Esophagus muscularis mucosa (tissue), 4 donors: ENCODE measurements around the gene MAP2. TPM values are rescaled to one million over a fixed set of nuclear protein-coding genes. Genes with fewer than 3 reads are reported as not detected.

Experiments
- DNase-seq: peaks from one replicate; pipeline ENCODE4 v3.0.0-alpha.2; 2017; ENCODE audit errors: extremely low spot score
- H3K27ac ChIP-seq, 4 donors: fragments of 200-600 bp; sonication (generic); replicated peaks in 1 of 4; 1 replicate in 3 of 4; 2 replicates in 1 of 4; pipeline ENCODE4 v1.5.1; 2016 to 2019; ENCODE audit warnings: mild to moderate bottlenecking in 1 of 4
- H3K27me3 ChIP-seq, 4 donors: fragments of 200-600 bp; sonication (generic); one replicate each; pipeline versions ENCODE4 v1.5.1 to v1.6.0; 2016 to 2019
- H3K36me3 ChIP-seq, 4 donors: fragments of 200-600 bp; sonication (generic); one replicate each; pipeline ENCODE4 v1.5.1; 2016 to 2019
- H3K4me1 ChIP-seq, 4 donors: fragments of 200-600 bp; sonication (generic); one replicate each; pipeline ENCODE4 v1.5.1; 2016 to 2019
- H3K4me3 ChIP-seq, 4 donors: fragments of 200-600 bp; sonication (generic); 1 replicate in 2 of 4; 2 replicates in 2 of 4; pipeline ENCODE4 v1.5.1; 2016 to 2019; ENCODE audit warnings: mild to moderate bottlenecking in 4 of 4, moderate library complexity in 1 of 4
- H3K9me3 ChIP-seq, 4 donors: fragments of 200-600 bp; sonication (generic); 1 replicate in 3 of 4; 2 replicates in 1 of 4; pipeline ENCODE4 v1.5.1; 2016 to 2019
- CTCF ChIP-seq, 3 experiments: fragments of 200-600 bp in 2 of 3; fragments of 450-650 bp in 1 of 3; sonication (generic) in 2 of 3; IDR thresholded peaks; one replicate each; pipeline ENCODE4 v1.5.1; 2017 to 2019; ENCODE audit warnings: antibody characterized with exemption in 3 of 3, mild to moderate bottlenecking in 2 of 3, moderate library complexity in 1 of 3
- EP300 ChIP-seq: sonication (generic); formaldehyde crosslinking; IDR thresholded peaks from one replicate; pipeline ENCODE4 v1.6.1; 2017; ENCODE audit warnings: antibody characterized with exemption
- POLR2A ChIP-seq: fragments of 450-650 bp; IDR thresholded peaks from one replicate; pipeline ENCODE4 v1.6.1; 2017; ENCODE audit warnings: antibody characterized with exemption, moderate library complexity, mild to moderate bottlenecking, low read depth
- POLR2AphosphoS5 ChIP-seq, 2 donors: sonication (generic); formaldehyde crosslinking; IDR thresholded peaks; one replicate each; pipeline ENCODE4 v1.6.1; 2017; ENCODE audit warnings: antibody characterized with exemption in 2 of 2
- WGBS: methylation state at CpG from one replicate; pipeline ENCODE4 v1.1.5; 2018; 5-methylcytosine and 5-hydroxymethylcytosine counted together
- intact Hi-C: fragments of 100-400 bp; cut with DNase I; formaldehyde crosslinking; loops from one replicate; pipeline ENCODE4 v1.15.1; 2023
- total RNA-seq, 4 donors: library from RNA; depleted of rRNA; stranded (reverse); fragments of >200 nt; gene quantifications; one replicate each; pipeline versions ENCODE4 v1.1.0 to v1.2.1, GENCODE V29; 2016

The MAP2 gene
- total RNA-seq, 4 donors from 2014 or later: 11.1 to 62.6 (median 47.0) TPM

- Histone ChIP-seq H3K4me1 (peaks cover 5 to 18% (median 10%) of the 10 kb centered on the region in 4 donors), H3K9me3 (peaks cover 0 to 24% (median 0%) of the 10 kb centered on the region in 4 donors), H3K4me3 (no peak overlapping the region), H3K36me3 (no peaks in the 10 kb centered on the region), H3K27me3 (no peaks in the 10 kb centered on the region), H3K27ac (peak overlapping the region; percentile 41 to 60 (median 56))
- intact Hi-C loops: no loop called here
- DNase-seq: no peak
- TF ChIP-seq POLR2A: no peak
- no peak for TF ChIP-seq EP300
- no peak for TF ChIP-seq CTCF (IDR thresholded peaks at IDR 0.05)
- TF ChIP-seq POLR2AphosphoS5 (IDR thresholded peaks at IDR 0.05): no peak
Observed at GRCh38 chr2:209496586-209496982, 72.7 kb downstream of the MAP2 start.

GRCh38 chr2:209498614-209499013, 74.8 kb downstream of the MAP2 start:
- Histone ChIP-seq H3K4me3 (no peak overlapping the region), H3K4me1 (peaks cover 5 to 18% (median 10%) of the 10 kb centered on the region in 4 donors), H3K27ac (no peak overlapping the region), H3K36me3 (no peaks in the 10 kb centered on the region), H3K27me3 (no peaks in the 10 kb centered on the region), H3K9me3 (peaks cover 0 to 24% (median 0%) of the 10 kb centered on the region in 4 donors)
- WGBS: 100% methylated on average over 1 of the region's 1 CpG
- TF ChIP-seq EP300 (no peak), POLR2AphosphoS5 (IDR thresholded peaks at IDR 0.05) (no peak), POLR2A (no peak), CTCF (IDR thresholded peaks at IDR 0.05) (no peak)
- intact Hi-C loops: no loop called here
- DNase-seq: no peak

- H3K36me3 ChIP-seq: no peaks in the 10 kb centered on the region
- H3K4me1 ChIP-seq: peaks cover 5 to 18% (median 10%) of the 10 kb centered on the region in 4 donors
- no peak overlapping the region for H3K4me3 ChIP-seq
- TF ChIP-seq CTCF (IDR thresholded peaks at IDR 0.05) (no peak), POLR2AphosphoS5 (IDR thresholded peaks at IDR 0.05) (no peak), POLR2A (no peak)
- peaks cover 0 to 24% (median 0%) of the 10 kb centered on the region in 4 donors for H3K9me3 ChIP-seq
- intact Hi-C loops: no loop called here
- no peak overlapping the region for H3K27ac ChIP-seq
- H3K27me3 ChIP-seq: no peaks in the 10 kb centered on the region
- no peak for DNase-seq
Observed at GRCh38 chr2:209499069-209499468, 75.2 kb downstream of the MAP2 start.

GRCh38 chr2:209501579-209501978, 77.7 kb downstream of the MAP2 start:
- H3K27me3 ChIP-seq: no peaks in the 10 kb centered on the region
- intact Hi-C loops: no loop called here
- 72% methylated on average over 2 of the region's 2 CpGs for WGBS
- peaks cover 0 to 18% (median 0%) of the 10 kb centered on the region in 4 donors for H3K9me3 ChIP-seq
- H3K4me1 ChIP-seq: peaks cover 0 to 5% (median 1%) of the 10 kb centered on the region in 4 donors
- no peak overlapping the region for H3K27ac ChIP-seq
- H3K36me3 ChIP-seq: no peaks in the 10 kb centered on the region
- TF ChIP-seq EP300: no peak
- TF ChIP-seq POLR2AphosphoS5 (IDR thresholded peaks at IDR 0.05): no peak
- no peak for DNase-seq
- no peak overlapping the region for H3K4me3 ChIP-seq

- intact Hi-C loops: no loop called here
- DNase-seq: no peak
- no peaks in the 10 kb centered on the region for H3K36me3 ChIP-seq
- no peaks in the 10 kb centered on the region for H3K4me1 ChIP-seq
- no peaks in the 10 kb centered on the region for H3K27me3 ChIP-seq
- TF ChIP-seq POLR2AphosphoS5 (IDR thresholded peaks at IDR 0.05) (no peak), POLR2A (no peak), CTCF (IDR thresholded peaks at IDR 0.05) (no peak), EP300 (no peak)
- H3K27ac ChIP-seq: no peak overlapping the region
- WGBS: 80% methylated on average over 2 of the region's 2 CpGs
- no peak overlapping the region for H3K4me3 ChIP-seq
- H3K9me3 ChIP-seq: no peaks in the 10 kb centered on the region
Observed at GRCh38 chr2:209505410-209505809, 81.6 kb downstream of the MAP2 start.
